Stomach smooth muscle (tissue), 2 donors: Measurements from ENCODE around the gene MAGI1.
"Not testable (repeated sequence)": the region's sequence is repeated elsewhere in the genome, so short reads cannot be mapped to it uniquely, and the experiment has no call there.

Source experiments
- H3K27ac ChIP-seq: one replicate; pipeline ENCODE4 v1.7.0; 2013; ENCODE audit warnings: mild to moderate bottlenecking, low read length, inconsistent platforms
- H3K27me3 ChIP-seq, 2 donors: one replicate each; pipeline ENCODE4 v1.7.0; 2013; ENCODE audit warnings: low read length in 2 of 2; ENCODE audit not compliant: insufficient read depth in 2 of 2, control insufficient read depth in 1 of 2
- H3K36me3 ChIP-seq, 2 donors: one replicate each; pipeline ENCODE4 v1.7.0; 2013; ENCODE audit warnings: low read length in 2 of 2; ENCODE audit not compliant: control insufficient read depth in 2 of 2, insufficient read depth in 2 of 2
- H3K4me1 ChIP-seq: one replicate; pipeline ENCODE4 v1.7.0; 2013; ENCODE audit warnings: low read length; ENCODE audit not compliant: control insufficient read depth, insufficient read depth
- H3K4me3 ChIP-seq, 2 donors: one replicate each; pipeline ENCODE4 v1.7.0; 2013; ENCODE audit warnings: low read length in 2 of 2
- H3K9ac ChIP-seq, 2 donors: one replicate each; pipeline ENCODE4 v1.7.0; 2013; ENCODE audit warnings: low read length in 2 of 2, mild to moderate bottlenecking in 1 of 2
- H3K9me3 ChIP-seq, 2 donors: one replicate each; pipeline ENCODE4 v1.7.0; 2013; ENCODE audit warnings: low read length in 2 of 2; ENCODE audit not compliant: control insufficient read depth in 2 of 2
- donor health status: healthy.
- donor health status: Pancreatic carcinoma.

Gene MAGI1

DNA sequence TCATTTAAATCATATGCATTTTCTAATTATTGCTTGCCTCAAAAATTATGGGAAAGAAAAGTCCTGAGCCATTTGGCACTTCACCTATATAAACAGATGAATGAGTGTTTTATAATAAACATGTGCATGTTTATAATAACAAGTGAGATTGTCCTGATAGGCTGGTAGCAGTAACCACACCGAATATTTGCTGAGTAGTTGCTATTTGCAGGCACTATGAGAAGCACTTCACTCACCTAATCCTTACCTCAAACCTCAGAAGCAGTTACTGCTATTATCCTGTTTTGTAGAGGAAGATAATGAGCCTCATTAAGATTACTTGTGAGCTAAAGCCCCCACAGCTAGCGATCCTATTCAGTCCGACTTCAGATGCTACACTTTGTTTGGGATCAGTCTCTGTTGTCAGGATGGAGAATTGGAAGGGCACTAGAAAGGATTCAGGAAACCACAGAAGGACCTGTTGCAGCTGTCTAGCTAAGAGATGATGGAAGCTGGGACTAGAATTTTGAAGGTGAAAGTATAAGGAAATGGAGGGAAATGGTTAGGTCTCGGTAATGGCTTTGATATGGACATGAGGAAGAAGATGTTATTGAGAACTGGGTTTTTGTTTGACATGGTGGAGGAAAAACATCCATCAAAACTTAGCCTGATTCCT is 28.4 kb upstream of the MAGI1 start:
- no peak overlapping the region for H3K27ac ChIP-seq
- no peaks in the 10 kb centered on the region for H3K27me3 ChIP-seq
- H3K36me3 ChIP-seq, result no peaks in the 10 kb centered on the region
- peaks cover 0 to 5% of the 10 kb centered on the region in 2 donors for H3K9me3 ChIP-seq
- no peaks in the 10 kb centered on the region for H3K4me1 ChIP-seq
- H3K9ac ChIP-seq, result no peak overlapping the region
- H3K4me3 ChIP-seq, result no peak overlapping the region

DNA sequence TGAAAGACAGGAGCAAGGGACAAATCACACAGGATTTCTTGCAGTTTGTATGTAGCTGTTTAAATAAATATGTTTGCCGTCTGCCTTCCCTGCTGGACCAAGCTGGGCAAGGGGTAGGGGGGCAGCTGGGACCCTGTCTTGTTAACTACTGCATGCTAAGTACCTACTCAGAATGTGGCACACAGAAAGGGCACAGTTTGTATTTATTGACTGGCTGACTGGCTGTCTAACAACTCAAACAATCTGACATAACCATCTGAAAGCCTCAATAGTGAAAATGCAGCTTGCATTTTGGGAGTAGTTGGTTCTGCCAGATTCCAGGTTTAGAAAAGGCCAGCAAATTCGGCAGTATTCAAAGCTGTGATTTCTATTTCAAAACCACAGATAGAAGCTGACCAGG is 16.6 kb upstream of the MAGI1 start:
- Histone ChIP-seq H3K4me1 (no peaks in the 10 kb centered on the region), H3K4me3 (no peak overlapping the region), H3K9ac (no peak overlapping the region), H3K9me3 (no peaks in the 10 kb centered on the region), H3K27me3 (no peaks in the 10 kb centered on the region), H3K36me3 (no peaks in the 10 kb centered on the region), H3K27ac (no peak overlapping the region)

DNA sequence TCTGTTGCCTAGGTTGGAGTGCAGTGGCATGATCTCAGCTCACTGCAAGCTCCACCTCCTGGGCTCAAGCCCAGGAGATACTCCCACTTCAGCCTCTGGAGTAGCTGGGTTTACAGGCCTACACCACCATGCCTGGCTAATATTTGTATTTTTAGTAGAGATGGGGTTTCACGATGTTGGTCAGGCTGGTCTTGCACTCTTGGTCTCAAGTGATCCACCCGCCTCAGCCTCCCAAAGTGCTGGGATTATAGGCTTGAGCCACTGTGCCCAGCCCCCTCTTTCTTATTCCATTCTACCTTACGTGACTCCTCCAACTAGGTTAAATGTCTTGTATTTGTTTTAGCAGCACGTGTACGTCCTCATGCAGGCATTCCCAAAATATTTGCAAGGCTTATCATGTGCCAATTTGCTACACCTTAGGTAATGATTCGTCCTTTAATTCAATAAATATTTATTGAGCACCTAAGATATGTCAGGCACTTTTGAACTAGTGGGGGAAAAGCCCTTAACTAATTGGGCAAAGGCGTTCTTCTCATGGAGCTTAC is 14.9 kb upstream of the MAGI1 start:
- Histone ChIP-seq H3K27ac (no peak overlapping the region), H3K9ac (no peak overlapping the region), H3K4me1 (no peaks in the 10 kb centered on the region), H3K4me3 (no peak overlapping the region), H3K27me3 (no peaks in the 10 kb centered on the region), H3K36me3 (no peaks in the 10 kb centered on the region), H3K9me3 (no peaks in the 10 kb centered on the region)

DNA sequence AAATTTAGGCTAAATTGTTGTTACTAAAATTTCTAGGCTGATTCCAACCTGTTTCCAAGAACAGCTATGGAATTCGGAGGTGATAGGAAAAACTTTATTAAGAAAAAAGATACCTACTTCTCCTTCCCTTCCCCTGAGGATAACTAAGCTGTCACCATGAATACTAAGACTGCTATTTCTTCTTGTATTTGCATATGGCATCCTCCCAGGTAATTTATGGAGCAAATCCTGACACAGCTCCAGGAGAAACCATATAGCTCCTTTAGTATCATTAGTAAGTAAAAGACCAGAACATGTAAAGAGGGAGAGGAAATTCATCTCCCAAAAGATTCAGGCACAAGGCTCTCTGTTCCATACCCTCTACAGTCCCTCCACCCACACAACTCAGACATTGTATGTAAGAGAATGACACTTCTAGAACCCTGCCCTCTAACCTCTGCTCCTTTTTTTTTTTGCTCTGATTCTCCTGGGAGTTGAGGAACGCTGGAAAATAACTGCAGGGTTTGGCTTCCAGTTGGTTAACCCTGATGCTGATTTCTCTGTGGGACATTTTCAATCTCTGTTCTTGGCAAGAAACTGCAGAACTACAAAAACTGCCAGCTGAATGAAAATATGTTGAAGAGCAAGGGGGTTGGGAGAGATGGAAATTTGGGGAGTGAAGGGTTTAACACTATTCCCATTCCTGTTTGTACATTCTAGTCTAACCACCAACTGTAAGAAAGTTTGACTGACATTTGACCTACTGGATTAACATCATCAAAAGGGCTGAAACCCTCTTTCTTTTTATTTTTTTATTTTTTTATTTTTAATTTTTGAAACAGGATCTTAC is 14.2 kb upstream of the MAGI1 start:
- no peak overlapping the region for H3K27ac ChIP-seq

GRCh38 chr3:66050821-66051220 is 12.1 kb upstream of the MAGI1 start:
- Histone ChIP-seq H3K36me3 (no peaks in the 10 kb centered on the region), H3K9me3 (no peaks in the 10 kb centered on the region), H3K27ac (no peak overlapping the region), H3K9ac (no peak overlapping the region), H3K4me3 (no peak overlapping the region), H3K4me1 (peaks cover 3% of the 10 kb centered on the region), H3K27me3 (no peaks in the 10 kb centered on the region)

More for the DNA sequence above, 14.2 kb upstream of the MAGI1 start:
- H3K36me3 ChIP-seq, result no peaks in the 10 kb centered on the region
- H3K4me1 ChIP-seq, result no peaks in the 10 kb centered on the region
- no peak overlapping the region for H3K4me3 ChIP-seq
- no peaks in the 10 kb centered on the region for H3K9me3 ChIP-seq
- H3K9ac ChIP-seq, result no peak overlapping the region
- no peaks in the 10 kb centered on the region for H3K27me3 ChIP-seq

DNA sequence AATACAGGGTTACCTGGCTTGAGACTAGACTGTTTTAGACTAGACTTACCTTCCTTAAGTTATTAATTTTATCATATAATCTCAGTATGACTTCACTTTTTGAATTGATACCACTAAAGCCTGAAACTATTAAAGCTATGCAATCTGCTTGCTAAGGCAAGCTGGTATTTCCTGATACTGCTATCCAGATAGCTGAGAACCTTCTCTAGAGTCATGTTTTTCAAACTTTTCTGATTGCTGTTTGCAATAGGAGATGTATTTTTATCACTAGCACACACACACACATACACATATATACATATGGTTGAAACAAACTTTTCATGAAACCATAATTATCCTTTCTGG is 9.3 kb upstream of the MAGI1 start:
- Histone ChIP-seq H3K4me3 (no peak overlapping the region), H3K4me1 (peaks cover 3% of the 10 kb centered on the region), H3K36me3 (no peaks in the 10 kb centered on the region), H3K9ac (no peak overlapping the region), H3K27me3 (no peaks in the 10 kb centered on the region), H3K27ac (no peak overlapping the region), H3K9me3 (no peaks in the 10 kb centered on the region)

DNA sequence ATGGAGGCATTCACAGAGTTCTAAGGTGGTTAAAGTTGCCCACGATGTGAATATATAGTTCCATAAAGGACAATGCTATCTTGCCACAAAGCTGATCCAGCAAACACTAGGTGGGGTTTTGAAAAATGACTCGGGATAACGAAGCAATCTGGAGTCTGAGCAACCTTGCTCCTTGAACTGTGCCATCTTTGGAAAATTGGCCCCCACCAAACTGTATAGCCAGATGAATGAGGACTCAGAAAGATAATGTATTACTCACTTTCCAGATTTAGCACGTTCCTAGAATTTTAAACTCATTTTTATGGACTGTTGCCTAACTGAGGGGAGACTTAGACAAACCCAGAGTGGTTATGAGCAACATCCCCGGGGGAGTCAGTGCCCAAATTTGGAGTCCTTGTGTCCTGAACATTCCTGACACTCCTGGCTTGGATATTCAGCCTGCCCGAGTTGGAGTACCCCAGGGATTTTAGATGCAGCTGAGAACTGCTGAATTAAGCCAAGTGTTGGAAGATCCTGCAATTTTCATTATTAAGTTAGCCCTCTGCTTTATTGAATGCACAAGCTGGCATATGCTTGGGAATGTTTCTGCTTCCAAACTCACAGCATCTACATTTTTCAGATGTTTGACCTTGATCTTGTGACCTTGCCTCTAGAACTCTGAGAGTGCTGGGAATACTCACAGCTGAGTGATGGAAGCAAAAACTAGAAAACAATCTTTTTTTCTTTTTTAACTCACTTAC is 8.8 kb upstream of the MAGI1 start:
- H3K9ac ChIP-seq, result no peak overlapping the region
- no peaks in the 10 kb centered on the region for H3K9me3 ChIP-seq
- H3K27ac ChIP-seq, result no peak overlapping the region

GRCh38 chr3:66046321-66046720 is 7.6 kb upstream of the MAGI1 start:
- H3K9ac ChIP-seq, H3K4me3 ChIP-seq, H3K27ac ChIP-seq, H3K36me3 ChIP-seq, H3K9me3 ChIP-seq, H3K4me1 ChIP-seq, H3K27me3 ChIP-seq: not testable (repeated sequence)

More for the DNA sequence above, 8.8 kb upstream of the MAGI1 start:
- H3K4me3 ChIP-seq, result no peak overlapping the region
- H3K27me3 ChIP-seq, result no peaks in the 10 kb centered on the region
- H3K4me1 ChIP-seq, result peaks cover 3% of the 10 kb centered on the region
- no peaks in the 10 kb centered on the region for H3K36me3 ChIP-seq

GRCh38 chr3:66041828-66042227 is 3.1 kb upstream of the MAGI1 start:
- Histone ChIP-seq H3K27me3 (no peaks in the 10 kb centered on the region), H3K4me1 (peaks cover 19% of the 10 kb centered on the region), H3K36me3 (no peaks in the 10 kb centered on the region), H3K27ac (no peak overlapping the region), H3K9me3 (no peaks in the 10 kb centered on the region), H3K4me3 (no peak overlapping the region), H3K9ac (no peak overlapping the region)

DNA sequence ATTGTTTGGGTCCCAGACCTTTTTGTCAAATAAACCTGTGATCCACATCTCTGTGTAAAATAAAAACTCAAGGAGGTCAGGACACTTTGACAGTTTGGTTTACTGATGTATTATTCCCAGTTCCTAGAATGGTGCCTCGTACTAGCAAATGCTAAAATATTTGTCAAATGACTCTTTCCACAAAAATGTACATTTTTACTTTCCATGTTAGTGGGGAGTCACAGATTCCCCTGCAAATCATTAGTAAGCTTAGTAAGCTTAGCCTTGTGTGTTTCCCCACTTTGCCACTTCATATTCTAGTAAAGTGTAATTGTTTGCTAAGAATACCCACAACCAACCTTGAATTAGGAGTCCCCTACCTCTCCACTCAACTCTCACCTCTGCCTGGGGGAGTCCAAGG is 2.4 kb upstream of the MAGI1 start:
- no peak overlapping the region for H3K4me3 ChIP-seq
- H3K9ac ChIP-seq, result no peak overlapping the region
- H3K36me3 ChIP-seq, result no peaks in the 10 kb centered on the region
- H3K27ac ChIP-seq, result no peak overlapping the region
- no peaks in the 10 kb centered on the region for H3K9me3 ChIP-seq
- peaks cover 25% of the 10 kb centered on the region for H3K4me1 ChIP-seq
- no peaks in the 10 kb centered on the region for H3K27me3 ChIP-seq
